IPS-NIHi7 (cell line): ENCODE data around the gene DNASE1L2.

Source experiments
- DNase-seq: peaks from one replicate; pipeline ENCODE4 v3.0.0; 2012; ENCODE audit warnings: mixed read lengths; ENCODE audit errors: extremely low spot score

Gene DNASE1L2, protein sequence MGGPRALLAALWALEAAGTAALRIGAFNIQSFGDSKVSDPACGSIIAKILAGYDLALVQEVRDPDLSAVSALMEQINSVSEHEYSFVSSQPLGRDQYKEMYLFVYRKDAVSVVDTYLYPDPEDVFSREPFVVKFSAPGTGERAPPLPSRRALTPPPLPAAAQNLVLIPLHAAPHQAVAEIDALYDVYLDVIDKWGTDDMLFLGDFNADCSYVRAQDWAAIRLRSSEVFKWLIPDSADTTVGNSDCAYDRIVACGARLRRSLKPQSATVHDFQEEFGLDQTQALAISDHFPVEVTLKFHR

DNA sequence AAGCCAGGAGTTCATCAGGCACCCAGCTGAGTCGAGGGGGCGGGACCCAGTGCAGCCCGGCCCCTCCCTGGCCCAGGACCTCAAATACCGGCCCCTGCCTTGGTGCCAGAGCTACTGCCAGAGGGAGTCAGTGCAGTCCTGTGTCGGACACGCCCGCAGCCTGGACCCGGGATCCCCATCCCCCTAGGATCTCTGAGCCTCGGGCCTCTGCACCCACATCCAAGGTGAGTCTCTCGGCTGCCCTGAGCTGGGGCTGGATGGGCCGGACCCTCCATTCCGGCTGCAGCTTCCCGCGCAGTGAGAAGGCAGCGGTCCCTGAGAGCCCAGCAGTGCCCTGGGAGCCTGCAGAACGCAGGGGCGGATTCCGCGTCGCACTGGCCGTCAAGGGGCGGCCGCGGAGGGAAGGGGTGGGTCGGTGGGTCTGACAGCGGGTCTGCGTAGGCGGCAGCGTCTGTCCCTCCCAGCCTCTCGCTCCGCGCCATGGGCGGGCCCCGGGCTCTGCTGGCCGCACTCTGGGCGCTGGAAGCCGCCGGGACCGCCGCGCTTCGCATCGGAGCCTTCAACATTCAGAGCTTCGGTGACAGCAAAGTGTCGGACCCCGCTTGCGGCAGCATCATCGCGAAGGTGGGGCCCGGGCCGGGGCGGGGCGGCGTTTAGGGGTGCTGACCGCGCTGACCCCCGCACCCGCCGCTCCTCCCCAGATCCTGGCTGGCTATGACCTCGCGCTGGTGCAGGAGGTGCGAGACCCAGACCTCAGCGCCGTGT lies at the start of gene DNASE1L2:
Gene DNASE1L2 (plus strand): TSS at position 108 of the 765 bp plus-strand sequence. CDS start 373 bp downstream, at position 481.
- peak; percentile 78 for DNase-seq

DNA sequence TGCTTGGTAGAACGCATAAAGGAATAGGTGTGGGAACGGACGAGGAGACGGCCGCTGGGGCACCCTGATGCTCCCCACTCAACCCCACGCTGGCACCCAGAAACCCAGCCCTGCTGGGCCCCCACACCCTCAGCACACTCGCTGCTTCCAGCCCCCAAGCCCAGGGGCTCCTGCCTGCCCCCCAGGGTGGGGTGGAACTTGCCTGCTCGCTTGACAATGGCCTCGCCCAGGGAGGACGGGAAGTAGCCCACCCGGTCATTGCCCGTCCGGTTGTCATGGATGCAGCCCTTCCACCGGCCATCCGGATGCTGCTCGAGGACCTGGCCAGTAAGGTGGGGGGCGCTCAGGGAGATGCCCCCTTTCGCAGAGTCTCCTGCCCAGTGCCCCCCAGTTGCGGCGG lies 49.7 kb upstream of the DNASE1L2 start:
- DNase-seq: no peak

DNA sequence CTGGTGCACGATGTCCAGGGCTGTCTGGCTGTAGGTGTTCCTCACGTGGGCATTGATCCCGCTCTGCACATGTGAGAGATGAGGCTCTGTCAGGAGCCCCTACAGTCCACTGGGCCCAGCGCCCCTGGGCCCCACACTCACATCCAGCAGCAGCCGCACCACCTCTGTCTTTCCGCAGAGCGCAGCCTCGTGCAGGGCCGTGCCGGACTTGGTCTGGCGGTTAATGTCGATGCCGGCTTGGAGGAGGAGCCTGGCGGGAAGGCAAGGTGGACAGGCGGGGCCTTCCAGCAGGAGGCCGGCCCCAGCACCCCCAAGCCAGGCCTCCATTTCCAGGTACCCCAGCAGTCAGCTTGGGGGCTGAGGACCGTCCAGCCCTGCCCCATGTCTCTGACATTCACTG lies 49.0 kb upstream of the DNASE1L2 start:
- DNase-seq: no peak

DNA sequence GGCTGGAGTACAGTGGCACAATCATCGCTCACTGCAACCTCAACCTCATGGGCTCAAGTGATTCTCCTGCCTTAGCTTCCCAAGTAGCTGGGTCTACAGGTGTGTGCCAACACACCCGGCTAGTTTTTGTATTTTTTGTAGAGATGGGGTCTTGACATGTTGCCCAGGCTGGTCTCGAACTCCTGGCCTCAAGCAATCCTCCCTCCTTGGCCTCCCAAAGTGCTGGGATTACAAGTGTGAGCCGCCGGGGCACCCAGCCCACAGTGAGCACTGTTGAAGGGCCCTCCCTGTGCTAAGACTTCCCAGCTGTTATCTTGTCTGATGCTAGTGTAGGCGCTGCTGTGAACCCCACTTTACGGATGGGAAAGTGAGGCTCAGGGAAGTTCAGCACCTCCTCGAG lies 47.8 kb upstream of the DNASE1L2 start:
- no peak for DNase-seq

DNA sequence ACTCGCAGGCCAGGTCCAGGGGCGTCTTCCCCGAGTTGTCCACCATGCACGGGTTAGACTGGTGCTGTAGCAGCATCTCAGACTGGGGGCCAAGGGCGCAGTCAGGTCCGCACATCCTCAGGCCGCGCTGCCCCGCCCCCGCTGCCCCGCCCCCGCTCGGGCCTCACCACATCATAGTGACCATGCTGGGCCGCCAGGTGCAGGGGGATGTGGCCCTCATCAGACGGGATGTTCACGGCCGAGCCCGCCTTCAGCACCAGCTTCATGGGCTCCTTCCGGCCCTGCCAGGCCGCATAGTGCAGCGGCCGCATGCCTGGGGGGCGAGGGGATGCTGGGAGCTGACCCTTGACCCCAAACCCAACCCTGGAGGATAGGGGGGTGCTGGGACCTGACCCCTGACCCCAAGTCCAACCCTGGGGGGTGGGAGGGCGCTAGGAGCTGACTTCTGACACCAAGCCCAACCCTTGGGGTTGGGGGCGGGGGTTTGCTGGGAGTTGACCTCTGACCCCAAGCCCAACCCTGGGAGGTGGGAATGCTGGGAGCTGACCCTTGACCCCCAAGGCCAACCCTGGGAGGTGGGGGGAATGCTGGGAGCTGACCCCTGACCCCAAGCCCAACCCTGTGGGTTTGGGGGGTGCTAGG lies 46.9 kb upstream of the DNASE1L2 start:
- no peak for DNase-seq

DNA sequence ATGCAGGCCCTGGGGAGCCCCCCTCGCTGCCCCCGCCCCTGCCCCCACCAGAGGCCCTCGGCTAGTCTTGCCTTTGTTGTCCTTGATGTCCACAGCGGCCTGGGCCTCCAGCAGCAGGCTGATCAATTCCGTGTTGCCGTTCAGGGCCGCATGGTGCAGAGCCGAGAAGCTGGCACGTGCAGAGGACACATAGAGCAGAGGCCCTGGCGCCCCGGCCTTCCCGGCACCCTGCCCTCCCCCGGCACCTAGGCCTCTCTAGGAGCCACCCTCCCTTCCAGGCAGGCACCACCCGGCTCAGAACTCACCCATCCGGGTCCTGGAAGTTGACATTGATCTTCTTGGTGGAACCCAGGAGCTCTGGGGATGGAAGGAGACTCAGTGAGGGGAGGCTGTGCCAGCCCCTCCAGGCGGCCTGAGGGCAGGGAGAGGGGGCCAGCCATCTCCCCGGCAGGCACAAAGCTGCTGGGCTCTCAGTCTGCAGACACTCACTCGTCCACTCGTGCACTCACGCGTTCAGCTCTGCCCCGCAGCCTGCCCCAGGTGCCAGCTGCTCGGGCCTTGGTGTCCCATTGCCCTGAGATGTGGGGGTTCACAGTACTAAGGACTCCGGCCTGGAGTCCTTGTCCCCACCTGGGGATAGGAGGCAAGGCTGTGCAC lies 46.1 kb upstream of the DNASE1L2 start:
- DNase-seq: no peak

DNA sequence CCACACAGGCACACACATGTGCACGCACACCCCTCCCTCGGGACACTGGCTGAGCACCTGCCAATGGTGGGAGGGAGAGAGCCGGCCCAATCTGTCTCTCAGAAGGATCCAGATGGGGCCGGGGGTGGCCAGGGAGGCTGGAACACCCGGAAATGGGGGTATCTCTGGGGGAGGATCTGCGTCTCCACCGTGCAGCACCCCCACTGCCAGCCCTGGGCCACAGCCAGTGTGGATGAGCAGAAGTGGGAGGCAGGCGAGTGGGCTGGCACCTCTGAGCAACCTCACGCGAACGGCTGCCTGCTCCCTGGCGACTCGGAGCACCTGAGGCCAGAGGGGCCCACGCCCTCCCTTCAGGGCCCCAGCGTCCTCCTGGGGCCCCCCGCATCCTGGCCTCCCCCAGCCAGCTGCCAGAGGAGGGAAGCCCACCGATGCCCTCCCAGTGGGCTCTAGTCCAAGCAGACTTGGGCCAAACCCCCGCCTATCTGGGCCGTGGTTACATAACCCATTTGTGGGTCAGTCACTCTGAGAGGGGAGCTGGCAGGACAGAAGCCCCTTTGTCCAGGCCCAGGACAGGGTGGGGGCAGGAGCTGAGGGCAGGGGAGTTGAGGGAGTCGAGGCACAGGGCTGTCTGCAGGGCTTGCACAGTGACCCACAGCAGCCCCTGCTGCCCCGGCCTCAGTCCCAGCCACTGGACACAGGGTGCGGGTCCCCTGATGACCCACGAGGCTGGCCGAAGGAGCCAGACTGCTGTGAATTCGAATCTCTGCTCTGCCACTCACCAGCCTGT lies 45.4 kb upstream of the DNASE1L2 start:
- DNase-seq: no peak

DNA sequence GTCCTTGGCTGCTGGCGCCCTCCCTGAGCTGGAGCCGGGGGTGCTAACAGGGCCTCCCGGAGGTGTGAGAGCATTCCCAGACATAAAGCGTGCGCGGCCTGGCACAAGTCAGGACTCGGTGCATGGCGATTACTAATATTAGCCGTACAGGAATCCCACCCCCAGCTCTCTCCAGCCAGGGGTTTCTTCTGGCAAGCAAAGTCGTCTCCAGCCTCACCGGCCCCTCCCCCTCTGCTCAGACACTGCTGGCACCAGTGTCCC lies 44.9 kb upstream of the DNASE1L2 start:
- DNase-seq: no peak

DNA sequence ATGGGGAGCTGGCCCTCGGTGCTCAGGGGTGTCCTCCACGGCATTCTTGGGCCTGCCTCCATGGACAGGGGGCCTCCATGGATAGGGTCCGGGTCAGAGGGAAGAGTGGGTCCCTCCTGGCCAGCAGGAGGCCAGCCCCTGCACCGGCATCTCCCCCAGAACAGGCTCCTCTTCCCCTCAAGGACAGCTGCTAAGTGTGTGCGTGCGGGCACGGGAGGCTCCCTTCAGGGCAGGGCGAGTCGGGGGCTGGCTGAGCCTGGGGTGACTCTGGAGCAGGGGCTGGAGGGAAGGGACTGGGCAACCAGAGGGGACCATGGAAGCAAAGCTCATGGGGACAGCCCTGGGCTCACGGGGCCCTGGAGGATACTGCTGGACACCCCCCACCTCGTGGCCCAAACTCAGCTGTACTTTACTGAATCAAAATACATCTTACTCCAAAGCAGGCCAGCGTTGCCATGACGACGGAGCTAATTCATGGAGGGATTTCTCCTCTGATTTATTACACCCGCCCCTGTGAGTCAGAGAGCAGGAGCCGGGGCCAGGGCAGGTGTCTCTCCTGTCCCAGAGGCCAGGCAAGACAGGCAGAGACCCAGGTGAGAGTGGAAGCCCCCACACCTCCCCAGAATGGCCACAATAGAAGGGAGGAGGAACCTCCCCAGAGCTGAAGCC lies 41.9 kb upstream of the DNASE1L2 start:
- no peak for DNase-seq

DNA sequence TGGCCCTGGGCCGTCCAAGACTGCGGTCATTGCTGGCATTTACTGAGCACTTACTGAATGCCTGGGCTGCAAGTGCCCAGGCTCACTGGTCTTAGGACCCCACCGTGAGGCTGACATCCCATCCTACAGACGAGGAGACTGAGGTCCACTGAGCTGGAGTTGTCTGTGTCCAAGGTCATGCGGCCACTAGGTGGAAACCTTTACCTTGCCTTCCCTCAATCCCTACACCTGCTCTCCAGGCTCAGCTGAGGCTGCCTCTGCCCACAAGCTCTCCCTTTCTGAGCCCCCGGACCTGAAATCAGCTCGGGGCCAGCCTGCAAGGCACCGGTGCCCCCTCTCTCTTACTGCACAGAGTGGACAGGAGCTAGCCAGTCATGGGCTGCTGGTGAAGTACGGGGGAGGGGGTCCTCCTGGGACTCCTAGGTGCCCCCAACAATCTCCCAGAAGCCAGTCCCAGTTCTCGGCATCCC lies 41.4 kb upstream of the DNASE1L2 start:
- peak; percentile 84 for DNase-seq

DNA sequence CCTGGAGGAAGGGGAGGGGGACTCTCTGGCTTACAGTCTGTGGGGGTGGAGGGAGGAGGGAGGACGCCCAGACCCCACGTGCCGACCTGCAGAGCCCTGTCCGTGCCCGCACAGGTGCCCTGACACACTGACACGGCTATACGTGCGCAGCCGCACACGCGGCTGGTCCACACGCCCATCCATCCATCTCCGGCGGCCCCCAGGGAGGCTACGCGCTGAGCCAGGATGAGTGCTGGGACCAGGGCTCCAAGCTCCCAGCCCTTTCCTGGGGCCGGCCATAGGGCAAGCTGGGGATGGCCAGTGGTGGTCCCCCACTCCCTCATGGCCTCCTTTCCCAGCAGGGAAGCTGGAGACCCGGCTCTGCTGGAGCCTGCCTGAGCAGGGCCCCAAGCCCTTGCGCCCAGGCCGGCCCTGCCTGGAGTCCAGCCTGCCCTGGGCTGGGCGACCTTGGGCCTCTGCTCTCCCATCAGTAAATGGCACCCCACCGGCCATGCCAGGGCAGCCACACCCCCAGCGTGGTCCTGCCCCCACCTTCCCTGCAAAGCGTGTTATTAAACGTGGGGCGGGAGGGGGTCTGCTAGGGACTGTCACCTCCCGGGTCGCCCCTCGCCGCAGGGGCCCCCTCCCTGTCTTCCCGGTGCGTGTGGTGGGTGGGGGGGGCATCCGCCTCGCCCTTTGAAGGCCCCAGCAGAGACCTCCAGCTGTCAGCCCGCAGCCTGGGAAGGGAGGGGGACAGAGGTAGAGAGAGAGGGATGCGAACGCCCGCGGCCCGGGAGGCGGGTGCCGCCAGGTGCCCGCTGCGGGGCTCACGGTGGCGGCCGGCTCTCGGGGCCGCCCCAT lies 40.7 kb upstream of the DNASE1L2 start:
- peak; percentile 31 for DNase-seq

DNA sequence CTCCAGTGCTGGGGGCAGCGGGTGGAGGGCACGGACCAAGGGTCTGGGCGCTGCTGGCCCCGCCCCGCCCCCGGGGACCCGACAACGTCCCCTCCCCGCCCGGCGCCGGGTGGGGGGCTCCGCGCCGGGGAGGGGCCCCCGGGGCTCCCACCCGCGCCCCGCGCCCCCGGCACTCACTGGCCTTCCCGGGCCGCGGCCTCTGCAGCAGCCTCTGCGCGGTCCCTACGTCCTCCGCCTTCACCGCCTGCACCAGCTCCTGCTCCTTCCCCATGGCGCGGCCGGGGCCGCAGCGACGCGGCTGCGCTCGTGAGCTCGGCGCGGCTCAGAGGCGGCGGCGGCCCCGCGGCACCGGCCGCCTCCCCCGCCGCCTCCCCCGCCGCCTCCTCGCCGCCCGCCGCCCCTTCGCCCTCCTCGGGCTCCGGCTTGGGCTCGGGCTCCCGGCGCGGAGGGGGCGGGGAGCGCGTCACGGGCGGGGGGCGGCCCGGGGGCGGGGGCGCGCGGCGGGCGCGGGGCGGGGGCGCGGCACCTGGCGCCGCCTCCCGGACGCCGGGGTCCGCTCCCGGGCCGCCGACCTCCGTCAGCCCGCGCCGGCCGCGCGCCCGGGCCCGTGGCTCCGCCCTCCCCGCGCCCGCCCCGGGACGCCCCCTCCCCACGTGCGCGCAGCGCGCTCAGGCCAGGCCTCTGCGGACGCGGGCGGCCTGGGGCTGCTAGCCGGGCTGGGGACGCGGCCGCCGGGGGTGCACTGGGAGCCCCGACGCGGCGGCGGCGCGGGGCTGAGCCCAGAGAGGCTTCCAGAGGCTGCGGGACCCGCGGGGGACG lies 39.9 kb upstream of the DNASE1L2 start, which contains the start of gene CASKIN1:
Gene CASKIN1 (minus strand): TSS at position 444 of the 819 bp plus-strand sequence. CDS start 173 bp downstream, at position 271.
- peak; percentile 54 for DNase-seq

DNA sequence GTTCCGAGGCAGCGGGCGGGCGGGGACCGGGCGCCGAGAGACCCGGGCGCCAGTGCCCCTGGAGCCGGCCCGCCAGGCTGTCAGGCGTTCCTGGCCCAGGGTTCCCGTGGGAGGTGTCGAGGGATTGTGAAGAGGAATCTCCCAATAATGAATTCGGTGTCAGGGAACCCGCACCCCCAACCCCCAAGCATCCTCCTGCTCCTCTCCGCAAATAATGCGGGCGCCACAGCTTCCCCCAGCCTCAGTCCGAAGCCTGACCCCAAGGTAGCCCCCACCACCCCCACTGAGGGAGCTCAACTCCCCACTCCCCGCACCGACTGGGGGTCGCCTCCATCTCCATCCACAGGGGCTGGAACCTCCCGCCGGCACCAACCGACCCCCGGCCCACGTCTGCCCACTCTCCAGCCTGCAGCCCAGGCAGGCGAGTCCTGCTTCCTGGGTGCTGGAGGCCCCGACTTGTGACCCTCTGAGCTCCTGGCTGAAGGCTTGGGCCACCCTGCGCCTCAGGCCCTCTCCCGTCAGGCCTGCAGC lies 39.2 kb upstream of the DNASE1L2 start:
- no peak for DNase-seq

DNA sequence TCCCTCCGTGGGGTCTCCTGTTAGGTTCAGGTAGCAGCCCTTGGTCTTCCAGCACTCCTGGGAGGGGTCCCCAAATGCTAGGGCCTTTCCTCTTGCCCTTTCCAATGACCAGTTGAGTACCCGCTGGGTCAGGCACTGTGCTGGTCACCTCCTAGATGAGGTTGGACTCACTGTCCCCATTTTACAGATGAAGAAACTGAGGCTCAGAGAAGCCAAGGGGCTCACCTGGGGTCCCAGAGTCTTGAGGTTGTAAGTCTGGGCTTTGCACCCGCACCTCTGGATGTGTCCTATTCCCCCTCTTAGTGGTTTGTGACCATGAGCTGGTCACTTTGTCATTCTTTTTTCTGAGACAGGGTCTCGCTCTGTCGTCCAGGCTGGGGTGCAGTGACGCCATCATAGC lies 38.5 kb upstream of the DNASE1L2 start:
- no peak for DNase-seq

DNA sequence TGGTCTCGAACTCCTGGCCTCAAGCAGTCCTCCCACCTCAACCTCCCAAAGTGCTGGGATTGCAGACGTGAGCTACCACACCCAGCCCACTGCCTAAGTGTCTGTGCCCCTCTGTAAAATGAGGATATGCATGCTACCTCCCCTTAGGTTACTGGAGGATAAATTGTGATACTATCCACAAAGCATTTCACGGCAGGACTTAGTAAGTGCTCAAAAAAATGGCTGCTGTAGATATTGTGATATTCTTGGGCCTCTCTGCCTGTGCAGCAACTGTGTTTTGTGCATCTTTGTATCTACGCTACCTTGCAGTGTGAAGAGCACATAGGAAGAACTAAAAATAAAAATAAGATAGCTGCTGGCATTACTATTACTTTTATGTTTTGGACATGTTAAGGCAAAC lies 38.0 kb upstream of the DNASE1L2 start:
- no peak for DNase-seq

DNA sequence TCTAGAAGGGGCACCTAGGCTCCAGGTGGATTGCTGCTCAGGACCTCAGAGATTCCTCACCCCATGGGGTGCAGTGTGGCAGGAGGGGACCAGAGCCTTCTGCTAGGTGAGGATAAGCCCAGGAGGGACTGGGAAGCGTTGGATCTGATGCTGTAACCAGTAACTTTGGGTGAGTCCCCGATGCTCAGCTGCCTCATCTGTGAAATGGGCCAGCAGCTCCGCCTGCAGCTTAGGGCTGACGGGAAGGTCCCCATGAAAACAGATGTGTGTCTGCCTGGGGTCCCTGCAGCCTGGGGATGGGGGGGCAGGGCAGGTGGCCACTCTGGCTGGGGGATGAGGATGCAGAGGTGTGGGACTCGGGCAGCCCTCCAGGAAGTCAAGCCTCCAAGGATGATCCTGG lies 37.1 kb upstream of the DNASE1L2 start:
- no peak for DNase-seq

DNA sequence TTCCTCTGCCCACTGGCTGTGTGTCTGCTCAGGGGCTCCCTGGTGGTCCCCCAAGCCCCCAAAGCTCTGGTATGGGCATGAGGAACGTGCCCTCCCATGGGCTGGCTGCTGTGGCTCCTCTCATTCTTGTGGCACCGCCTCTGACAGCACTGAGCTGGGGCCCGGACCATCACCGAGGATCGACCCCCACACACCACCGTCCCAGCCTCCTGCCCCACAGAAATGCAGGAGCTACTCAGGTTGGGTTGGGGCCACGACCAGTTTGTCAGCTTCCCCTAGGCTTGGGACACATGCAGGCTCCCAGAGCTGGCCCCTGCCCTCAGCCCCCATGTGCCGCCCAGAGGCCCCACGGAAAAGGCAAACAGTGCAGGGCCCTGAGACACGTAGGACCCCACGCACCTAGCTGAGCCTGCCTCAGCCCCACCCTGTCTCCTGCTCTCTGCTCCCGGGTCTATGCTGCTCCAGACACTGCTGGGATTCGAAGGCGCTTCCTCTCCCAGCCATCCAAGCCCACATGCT lies 36.6 kb upstream of the DNASE1L2 start:
- no peak for DNase-seq

DNA sequence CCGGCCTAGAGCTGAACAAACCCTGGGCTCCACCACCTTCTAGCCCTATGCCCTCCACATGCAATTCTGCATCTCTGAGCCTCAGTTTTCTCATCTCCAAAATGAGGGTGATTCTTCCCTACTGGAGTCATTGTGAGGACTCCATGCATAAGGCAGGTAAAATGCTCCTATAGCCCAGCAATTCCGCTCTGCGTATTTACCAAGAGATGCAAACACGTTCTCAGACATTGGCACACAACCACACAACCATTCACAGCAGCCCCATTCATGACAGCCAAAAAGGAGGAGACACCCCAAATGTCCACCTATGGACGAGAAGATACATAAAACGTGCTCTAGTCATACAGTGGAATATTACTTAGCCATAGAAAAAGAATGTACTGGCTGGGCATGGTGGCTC lies 35.9 kb upstream of the DNASE1L2 start:
- no peak for DNase-seq
